HG03571 (cell line): ENCODE measurements around the gene RANBP10.

Experiments used
- ATAC-seq: cut with Tn5 transposase; IDR thresholded peaks from one replicate; pipeline ENCODE4 v1.9.1; 2021; ENCODE audit not compliant: unreplicated experiment

Gene RANBP10

GRCh38 chr16:67679935-67680897 lies 126.1 kb downstream of the RANBP10 start:
- ATAC-seq = no peak

GRCh38 chr16:67678354-67679023 lies 127.9 kb downstream of the RANBP10 start:
- no peak for ATAC-seq

DNA sequence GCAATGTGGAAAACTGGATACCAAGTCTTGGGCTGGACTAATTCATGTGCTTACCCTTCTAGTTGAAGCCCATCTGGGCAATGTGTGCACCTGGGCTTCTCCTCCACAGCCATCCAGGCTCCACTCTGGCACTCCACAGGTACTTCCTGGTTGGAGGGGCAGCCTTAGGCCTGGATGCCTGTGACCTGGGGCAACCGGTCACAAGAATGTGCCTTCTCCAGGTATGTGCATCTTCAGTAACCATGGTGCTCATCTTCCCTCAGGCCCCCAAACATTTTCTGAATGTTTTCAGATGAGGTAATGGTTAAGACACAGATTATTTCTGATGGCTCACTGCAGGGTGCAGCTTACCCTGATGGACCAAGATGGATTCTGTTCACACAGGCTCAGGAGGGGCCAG lies 128.6 kb downstream of the RANBP10 start:
- no peak for ATAC-seq

DNA sequence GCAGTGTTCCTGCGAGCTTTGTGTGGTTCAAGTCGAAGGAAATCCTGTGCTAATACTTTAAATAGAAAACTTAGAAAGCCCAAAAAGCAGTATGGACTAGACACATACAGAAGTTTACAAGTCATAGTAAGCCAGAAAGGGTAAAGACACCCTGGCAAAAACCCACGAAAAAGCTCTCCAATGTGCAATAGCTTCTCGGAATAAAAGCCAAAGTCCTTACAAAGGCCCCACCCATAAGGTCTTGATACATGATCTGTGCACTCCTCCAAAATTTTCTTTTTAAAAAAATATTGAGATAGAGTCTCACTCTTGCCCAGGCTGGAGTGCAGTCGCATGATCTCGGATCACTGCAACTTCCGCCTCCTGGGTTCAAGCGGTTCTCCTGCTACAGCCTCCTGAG lies 129.4 kb downstream of the RANBP10 start:
- ATAC-seq = no peak

DNA sequence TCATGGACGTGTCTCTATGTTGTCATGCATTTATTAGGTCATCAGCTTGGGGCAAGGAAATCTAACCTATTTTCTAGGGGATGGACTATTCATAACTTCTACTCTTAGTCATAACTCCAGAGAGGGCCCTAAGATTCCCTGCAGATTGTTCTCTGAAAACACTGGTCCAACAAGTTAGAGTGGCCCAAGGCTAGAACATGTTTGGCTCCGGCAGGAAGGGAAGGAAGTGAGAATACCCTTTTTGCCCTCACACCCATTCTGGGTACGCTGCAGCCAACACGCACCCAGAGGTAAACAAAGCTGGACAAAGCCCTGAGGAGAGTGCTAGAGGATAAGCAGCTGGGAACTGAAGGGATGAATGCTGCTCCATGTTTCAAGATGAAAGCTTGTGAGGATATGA lies 129.8 kb downstream of the RANBP10 start:
- ATAC-seq = no peak

- no peak for ATAC-seq
Measured at GRCh38 chr16:67675999-67676398, 130.4 kb downstream of the RANBP10 start.

DNA sequence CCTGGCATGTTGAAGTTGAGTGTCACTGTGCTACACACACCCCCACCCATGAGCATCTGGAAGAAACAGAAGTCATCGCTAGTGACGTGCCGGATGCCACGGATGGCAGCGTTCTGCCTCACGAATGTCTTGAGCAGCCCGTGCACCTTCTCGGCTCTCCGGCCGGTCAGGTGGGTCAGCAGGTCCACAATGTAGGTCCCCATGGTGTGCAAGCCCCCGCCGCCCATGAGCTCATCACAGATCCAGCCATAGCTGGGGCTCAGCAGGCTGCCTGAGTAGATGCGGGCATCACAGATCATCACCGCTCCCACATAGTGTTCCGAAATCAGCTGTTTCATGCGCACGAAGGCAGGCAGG lies 130.8 kb downstream of the RANBP10 start:
- no peak for ATAC-seq

GRCh38 chr16:67674851-67675578 lies 131.3 kb downstream of the RANBP10 start:
- no peak for ATAC-seq

GRCh38 chr16:67673712-67674580 lies 132.4 kb downstream of the RANBP10 start:
- no peak for ATAC-seq
